ENCODE results near the gene SMCO4.
"Not testable (repeated sequence)": the region's sequence is repeated elsewhere in the genome, so short reads cannot be mapped to it uniquely, and the experiment has no call there.

Gene SMCO4

DNA sequence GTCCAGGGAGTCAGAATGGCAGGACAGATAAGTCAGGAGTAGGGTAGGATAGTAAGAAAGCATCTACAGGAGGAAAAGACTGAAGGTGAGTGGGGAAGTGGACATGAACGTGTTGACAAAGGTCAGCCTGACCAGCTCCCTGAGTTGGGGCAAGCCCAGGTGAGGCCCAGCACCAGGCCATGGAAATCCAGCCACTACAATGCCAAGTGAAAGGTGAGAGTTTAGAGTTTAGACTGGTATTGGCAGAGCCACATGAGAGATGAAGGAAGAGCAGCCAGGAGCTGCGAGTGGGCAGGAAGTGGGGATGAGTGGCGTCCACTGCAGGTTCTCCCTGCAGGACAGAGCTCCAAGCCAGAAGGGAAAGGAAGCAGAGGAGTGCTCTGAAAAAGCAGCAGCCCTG is 16.5 kb upstream of the SMCO4 start:
- DNase-seq, result no peak

DNA sequence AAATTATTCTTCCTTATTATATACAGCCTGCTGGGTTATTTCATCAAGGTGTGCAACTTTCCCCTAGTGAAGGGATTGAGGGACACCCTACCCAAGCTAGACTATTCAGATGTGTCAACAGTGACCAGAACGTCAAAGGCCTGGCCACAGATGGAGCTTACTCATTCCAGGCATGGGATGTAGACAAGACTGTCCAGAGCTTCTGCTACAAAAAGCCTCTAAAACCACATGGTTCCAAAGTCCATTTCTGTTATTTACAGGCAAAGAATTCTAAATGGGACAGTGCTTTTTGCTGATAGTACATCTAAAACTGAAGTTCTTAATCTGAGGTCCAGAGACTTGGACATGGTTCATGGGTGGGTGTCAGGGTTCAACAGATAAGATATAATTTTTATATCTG is 9.7 kb upstream of the SMCO4 start:
- no peak for DNase-seq

DNA sequence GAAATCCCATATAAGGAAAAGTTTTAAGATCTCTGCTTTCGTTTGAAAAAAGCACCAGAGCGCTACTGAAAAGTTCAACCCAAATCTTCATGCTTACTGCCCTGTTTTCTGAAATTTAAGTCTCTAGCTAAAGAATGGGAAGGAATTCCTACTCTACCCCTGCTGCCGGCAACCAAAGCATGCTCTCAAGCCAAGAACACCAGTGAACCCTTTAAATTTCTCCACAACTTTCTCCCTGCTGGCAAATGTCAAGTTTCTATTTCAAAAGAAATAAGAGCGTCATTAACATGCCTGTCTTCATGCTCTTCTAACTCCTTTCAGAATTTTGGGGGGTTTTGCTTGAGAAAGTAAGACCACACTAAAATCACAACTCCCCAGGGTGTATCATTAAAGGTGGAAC is 6.8 kb upstream of the SMCO4 start:
- DNase-seq, result no peak

DNA sequence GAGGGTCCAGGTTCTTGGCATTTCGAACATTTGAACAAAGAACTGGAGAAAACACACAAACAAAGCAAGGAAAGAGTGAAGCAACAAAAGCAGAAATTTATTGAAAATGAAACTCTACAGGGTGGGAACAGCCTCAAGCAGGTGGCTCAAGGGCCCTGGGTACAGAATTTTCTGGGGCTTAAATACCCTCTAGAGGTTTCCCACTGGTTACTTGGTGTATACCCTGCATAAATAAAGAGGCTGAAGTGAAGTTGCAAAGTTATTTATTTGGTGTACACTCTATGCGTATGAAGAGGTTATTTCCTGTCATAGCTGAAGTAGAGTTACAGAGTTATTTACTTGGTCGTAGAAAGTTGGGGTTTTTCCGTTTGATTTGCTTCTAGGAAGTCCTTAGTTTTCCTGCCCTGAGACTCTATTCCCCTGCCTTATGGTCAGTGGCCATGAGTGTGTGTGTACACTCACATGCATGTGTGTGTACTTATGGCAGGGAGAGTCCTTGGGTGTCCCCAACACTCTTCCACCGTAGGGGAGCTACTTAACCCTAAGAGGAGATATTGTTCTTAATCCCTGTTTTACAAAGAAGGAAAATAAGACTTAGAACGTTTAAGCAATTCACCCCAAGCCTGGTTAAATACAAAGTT is 5.6 kb upstream of the SMCO4 start:
- DNase-seq, result no peak

DNA sequence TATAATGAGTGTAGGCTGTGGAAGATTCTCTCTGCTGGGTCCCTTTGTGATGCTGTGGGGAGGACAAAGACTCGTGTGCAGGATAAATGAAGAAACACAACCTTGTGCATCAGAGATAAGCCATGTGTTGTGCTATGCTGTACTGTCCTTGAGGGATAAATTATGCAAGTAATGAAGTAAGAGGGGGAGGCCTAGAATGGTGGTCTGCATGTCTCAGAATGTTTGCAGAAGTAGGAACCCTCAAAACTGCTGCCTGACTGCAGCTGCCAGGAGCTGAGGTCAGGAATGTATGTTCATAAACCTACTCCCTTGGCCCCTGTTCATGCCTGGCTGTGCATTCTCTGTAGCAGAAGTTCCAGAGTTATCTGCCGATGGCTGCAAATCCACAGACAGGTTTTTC is 4.6 kb upstream of the SMCO4 start:
- no peak for DNase-seq

DNA sequence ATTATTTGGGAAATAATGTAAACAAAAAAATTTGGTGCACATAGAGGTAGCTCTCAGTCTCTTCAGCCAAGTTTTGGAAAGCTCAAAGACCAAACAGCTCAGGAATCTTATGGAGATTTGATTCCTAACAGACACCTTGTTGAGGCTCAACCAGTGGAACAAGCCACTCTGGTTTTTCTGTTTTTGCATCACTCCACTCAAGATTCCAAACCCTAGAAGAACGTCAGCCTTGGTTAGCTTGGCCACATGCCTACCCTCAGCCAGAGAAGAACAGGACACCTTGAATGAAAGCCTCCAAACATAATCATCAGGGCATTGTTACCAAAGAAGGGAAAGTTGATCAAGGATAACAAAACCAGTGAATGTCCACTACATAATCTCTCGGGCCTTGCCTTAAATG is 3.8 kb upstream of the SMCO4 start:
- DNase-seq, result no peak

DNA sequence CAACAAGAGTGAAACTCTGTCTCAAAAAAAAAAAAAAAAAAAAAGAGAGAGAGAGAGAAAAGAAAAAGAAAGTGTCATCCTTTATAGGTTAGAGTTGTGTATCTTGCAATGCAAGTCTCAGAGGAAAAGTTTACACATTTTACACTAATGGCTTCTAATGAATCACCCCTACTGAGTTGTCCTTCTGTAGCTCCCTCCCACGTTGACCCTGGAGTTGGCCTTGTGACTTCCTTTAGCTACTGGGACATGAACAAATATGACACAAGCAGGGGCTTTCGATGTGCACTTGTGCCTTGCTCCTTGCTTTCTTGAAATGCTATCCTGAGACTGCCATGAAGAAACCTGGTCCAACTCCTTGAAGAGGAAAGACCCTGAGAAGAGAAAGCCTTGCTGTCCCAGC is 2.4 kb upstream of the SMCO4 start:
- DNase-seq, result no peak

DNA sequence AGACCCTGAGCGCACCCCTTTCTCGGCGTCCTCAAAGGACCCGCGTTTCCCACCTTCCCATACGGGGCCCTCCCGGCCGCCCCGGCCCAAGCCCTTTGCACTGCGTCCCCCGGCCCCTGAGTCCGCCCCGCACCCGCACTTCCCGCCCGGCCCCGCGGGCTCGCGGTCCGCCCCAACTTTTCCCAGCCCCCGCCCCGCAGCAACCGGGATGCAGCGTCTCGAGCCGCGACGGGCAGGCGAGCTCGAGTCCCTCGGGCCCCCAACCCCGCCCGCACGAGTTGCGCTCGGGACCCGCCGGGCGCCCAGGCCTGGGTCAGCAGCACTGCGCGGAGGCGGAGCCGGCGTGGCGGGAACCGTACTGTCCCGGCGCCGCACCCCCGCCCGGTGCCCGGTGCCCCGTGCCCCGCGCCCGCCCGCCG is 371 bp downstream of the SMCO4 start:
- peak in 1 of 2 experiments; percentile 90 for DNase-seq

DNA sequence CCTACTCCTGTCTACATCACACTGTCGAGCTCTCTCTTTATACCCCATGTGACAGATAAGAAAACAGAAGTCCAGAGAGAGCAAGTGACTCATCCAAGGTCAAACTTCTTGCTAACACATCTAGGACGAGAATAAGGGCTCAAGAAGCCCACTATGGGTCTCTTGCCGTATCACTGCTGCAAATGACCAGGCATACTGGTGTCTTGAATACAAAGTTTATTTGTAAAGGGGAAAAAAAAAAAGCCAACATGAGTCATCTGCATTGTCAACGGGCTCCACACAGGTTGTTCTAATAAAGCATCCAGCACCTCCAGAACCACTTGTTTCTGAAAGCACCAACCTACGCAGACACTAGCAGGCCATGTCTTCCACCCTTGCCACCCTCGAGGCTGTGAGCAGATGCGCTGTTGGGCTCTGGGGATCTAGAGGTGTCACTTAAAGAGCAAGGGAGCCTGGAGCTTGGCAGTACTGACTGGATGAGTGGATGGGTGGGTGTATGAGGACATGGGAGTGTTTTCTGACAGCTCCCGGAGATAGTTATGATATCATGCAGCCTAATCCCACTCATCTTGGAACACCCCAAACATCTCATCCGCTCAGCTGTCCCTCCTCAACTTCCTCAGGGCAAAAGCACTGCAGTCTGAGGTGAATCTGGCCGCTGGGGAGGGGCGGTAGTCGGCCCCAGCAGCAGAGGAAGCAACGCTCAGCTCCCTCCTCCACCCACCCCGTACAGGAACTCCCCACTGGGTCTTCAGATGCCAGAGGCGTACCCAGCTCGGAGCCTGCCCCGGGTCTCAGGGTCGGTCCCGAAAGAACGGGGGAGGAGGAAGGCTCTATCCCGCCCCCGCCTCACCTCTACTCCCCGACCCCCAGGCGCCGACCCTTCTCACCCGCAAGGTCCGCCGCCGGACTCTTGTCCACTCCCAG is 1.0 kb downstream of the SMCO4 start:
- peak; percentile 45 to 76 for DNase-seq

DNA sequence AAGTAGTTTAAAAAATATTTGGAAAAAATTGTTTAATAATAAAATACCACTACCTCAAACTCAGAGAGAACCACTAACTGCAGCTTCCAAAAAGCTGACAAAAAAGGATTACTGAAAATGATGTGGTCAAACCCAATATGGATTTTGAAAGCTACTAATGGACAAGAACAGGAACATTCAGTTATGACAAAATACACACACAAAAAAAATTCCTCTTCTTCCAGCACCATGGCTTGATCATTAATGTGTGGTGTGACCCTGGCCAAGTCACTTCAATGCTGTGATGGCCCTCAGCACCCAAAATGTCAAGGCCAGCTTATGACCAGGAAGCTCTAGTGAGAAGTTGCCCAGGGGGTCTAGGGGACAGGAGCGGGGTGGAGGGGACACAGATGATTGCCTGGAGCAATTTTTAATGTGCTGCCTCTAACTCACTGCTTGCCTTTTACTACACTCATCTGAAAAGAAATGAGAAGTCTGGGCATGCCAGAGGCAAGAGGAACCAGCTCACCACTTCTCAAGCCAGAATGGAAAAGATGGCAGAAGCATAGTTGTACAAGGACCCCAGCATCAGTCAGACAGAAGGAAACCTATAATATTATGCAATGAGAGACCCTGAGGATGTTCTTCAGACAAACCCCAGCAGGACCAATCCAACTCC is 2.2 kb downstream of the SMCO4 start:
- no peak for DNase-seq

DNA sequence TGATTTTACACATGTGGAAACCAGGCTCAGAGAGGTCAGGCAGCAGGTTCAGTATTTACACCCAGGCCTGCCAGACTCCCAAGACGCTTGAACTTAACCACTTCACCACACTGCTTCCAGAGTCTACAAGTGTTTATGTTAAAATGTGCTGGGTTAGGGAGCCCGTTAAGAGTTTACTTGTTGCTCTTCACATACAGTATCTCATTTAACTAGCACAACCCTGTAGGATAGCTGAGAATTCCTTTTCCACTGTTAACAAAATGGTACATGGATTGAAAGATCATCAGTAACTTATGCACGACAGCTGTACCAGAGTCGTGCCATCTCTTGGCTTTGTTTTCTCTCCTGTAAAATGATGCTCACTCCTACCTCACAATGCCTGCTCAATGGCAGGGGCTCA is 2.9 kb downstream of the SMCO4 start:
- DNase-seq, result no peak

DNA sequence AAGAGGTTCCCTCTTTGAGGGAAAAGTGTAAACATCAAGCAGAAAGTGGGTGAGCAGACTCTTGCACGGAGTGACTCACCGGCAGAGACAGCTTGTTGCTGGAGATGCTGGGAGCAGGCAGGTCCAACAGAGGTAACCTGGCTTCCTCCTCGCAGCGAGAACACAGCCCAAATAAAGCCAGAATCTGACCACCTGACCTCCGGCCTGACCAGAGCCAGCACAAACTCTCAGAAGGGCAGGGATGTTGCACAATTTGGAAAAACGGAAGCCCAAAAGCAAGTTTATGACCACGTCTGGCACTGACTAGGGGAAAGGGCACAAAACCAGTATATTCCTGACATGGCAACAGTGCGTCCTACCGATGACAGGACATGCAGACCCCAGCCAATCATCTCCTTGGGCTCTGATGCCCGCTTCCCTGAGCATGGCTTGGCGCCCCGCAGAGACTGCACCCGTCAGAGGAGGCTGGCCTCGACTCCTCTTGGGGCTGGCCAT is 5.4 kb downstream of the SMCO4 start:
- DNase-seq, result peak in 1 of 2 experiments; percentile 44

DNA sequence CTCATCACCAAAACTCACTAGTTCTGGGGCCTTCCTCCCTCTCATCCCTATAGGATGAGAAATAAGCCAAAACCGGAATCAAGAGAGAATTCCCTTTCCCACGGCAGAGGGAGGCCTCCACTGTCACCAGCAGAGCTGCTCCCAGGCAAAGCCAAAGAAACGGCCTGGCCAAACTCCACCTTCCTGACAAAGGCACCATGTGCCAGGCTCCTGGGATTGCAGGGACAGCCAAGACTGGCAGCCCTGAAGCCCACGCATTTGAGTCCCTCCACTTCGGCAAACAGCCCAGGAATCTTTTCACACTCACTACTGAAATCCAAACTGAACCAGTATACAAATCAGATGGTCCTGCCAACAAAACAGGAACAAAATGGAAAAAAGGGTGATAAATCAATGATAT is 6.1 kb downstream of the SMCO4 start:
- peak; percentile 39 to 76 for DNase-seq

DNA sequence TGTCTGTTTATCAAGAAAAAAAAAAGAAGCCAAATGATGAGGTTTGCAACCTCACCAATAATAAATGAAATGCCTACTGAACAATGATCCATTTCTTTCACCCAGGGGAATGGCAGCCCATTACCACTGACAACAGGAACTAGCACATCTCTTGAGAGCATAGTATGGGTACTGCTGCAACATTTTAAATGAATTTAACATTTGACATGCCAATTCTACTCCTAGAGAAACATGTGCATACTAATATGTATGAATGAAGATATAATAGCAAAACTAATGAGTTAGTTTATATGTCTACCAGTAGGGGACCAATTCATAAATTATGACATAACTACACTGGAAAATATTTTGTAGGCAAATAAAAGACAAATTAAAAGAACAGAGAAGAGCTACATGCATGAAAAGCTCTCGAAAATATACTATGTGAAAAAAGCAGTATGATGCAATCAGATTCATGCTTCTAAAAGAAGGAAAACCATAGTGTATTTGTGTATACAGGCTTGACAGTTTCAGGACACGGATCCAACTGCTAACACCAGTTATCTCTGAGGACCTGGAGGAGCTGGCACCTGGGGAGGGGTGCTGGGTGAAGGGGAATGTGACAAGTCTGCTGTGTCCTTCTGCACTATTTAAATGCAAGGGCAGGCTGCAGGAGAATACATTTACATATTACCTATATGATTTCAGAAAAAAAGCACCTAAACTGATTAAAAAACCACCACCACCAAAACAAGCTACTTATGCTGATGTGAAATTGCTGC is 6.9 kb downstream of the SMCO4 start:
- DNase-seq, result peak; percentile 45 to 69

DNA sequence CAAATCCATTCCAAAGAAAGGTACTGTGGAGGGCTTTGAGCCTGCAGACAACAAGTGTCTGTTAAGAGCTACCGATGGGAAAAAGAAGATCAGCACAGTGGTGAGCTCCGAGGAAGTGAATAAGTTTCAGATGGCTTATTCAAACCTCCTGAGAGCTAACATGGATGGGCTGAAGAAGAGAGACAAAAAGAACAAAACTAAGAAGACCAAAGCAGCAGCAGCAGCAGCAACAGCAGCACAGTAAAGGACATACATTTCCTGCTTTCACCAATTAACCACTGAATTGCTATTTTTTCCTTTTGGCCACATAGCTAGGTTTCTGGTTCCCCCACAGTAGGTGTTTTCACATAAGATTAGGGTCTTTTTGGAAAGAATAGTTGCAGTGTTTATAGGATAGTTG is 7.6 kb downstream of the SMCO4 start:
- not testable (repeated sequence) for DNase-seq

DNA sequence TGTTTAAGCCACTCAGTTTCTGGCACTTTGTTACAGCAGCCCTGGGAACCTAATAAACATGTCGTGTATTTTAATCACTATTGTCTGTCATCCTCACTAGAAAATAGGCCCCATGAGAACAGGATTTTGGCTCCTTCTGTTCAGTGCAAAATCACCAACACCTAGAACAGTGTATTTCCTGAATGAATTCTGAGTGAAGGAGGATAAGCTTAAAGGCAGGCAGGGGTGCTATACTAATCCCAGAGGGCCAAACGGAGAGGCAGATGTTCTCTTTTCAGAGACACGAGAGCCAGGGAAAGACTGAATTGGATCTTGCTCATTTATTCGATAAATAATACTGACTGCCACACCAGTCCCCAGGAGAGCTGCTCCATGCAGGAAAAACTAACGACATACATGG is 10.4 kb downstream of the SMCO4 start:
- DNase-seq, result no peak

DNA sequence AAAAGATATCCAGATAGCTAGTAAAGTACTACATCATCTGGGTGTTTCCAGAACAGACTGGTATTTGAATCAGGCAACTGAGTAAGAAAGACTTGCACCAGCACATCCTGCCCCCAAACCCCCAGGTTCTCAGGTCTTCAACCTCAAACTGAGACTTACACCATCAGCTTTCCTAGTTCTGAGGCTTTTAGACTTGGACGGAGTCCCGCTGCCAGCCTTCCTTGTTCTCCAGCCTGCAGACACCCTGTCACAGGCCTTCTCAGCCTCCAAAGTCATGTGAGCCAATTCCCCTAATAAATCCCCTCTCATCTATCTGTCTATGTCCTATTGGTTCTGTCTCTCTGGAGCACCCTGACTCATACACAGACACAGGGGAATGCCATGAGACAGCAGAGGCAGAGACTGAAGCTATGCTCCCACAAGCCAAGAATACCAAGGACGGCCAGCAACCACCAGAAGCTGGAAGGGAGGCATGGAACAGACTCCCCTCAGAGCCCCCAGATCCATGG is 10.9 kb downstream of the SMCO4 start:
- no peak for DNase-seq

DNA sequence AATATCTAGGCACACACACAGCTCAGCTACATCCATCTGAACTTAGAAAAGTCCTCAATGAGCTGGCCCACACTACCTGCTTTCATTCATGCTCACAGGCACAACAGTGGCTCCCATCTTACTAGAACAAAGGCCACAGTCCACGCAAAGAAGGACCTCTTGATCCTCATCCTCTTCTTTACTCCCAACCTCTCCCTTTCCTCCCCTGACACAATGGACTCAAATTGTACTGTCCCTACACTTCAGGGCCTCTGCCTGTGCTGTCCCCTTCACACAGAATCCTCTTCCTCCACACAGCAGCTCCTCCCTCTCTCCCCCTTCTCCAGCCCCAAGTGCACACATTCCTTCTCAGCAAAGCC is 12.7 kb downstream of the SMCO4 start:
- no peak for DNase-seq

DNA sequence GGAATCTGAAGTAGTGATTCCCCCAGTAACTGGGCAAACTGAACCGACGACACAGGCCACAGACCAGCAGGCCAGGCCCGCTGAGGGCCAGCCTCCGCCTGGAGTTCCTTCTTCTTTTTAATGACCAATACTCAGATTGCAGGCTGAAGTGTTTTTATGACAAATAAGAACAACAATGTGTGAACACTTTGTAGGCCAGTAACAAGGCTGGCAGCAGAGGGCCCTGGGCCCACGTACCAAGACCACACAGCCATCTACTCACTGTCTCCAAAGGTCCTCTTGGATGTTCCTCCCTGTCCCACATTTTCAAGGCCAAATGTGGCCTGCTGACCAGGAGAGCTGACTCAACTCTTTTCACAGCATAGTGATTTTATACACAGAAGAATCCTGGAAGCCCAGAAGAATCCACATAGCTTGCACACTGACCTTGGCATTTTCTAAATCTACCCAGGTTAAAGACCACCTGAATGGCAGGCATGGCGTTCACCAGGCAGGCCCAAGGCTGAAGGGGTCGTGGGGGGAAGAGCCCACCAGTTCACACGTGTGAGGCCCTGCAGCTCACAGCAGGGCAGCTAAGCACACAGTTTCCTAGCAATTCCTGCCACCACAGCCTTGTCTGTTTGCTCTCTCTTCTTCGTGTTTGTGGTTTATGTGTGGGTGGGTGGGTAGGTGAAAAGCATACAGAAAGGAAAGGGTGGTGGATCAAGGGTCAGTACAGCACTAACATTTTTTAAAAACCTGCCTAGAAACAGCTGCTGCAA is 13.3 kb downstream of the SMCO4 start:
- DNase-seq, result no peak

DNA sequence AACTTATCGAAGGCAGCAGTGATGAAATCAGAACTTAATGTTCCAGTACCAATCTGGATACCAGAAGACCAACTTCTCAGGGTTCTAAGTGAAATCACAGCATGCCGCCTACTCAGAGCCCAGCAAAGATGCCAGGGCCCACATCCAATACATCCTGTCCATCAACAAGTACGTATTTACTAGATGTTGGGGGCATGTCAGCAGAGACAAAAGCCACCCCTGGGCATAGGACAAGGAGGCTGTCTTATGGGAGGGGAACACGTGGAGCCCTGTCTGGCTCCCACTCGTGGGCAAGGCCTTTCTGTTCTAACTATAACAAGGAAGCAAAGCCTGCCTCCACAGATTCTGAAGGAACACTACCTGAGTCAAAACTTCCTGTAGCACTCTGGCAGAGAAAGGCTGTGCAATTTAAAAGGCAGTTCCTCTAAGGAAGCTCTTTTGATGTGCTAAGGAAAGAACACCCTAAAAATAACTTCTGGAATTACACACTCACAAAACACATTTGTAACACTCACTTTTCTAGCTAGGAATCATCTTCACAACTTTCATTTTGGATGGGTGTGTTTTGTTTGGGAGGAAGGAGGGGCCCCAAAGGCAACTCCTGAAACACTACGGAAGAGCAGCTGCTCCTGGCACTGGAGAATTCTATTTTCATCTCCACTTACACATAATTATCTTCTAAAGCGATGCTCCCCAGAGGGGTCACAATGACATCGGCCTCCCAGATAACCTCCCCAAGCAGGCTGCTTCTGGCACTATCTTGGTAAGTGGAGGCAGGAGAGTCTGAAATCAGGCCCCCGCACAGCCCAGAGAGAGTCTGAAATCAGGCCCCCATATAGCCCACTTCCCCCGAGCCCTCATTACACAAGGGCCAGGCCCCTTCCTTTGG is 14.2 kb downstream of the SMCO4 start:
- no peak for DNase-seq

DNA sequence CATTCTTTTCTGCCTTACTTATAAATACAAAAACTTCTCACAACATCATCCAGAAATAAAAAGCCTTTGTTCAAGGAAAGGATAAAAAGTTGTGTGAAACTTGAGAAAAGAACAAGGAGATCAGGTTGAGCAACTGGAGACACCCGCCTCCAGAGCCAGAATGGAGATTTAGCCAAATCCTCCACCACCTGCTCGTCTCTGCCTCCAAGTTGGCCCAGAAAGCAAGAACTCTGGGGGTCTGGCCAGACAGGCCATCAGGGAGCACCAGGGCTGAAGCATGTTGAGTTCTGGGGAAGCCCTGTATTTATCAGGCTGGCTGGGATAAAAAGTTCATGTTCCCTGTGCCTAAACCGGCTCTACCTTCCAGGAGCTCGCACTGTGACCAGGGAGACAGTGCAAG is 14.9 kb downstream of the SMCO4 start:
- no peak for DNase-seq

All from NCI-H526 (cell line).